Parathyroid adenoma (tissue), 2 donors: ENCODE results near the gene IFT80.

Experiments
- H2AFZ ChIP-seq: fragments of 300-600 bp; sonication (generic); one replicate; pipeline ENCODE4 v1.7.0; 2017; ENCODE audit warnings: antibody characterized with exemption, mild to moderate bottlenecking
- H3K27ac ChIP-seq: fragments of 300-600 bp; sonication (generic); one replicate; pipeline ENCODE4 v1.7.0; 2017
- H3K27me3 ChIP-seq: fragments of 300-600 bp; sonication (generic); one replicate; pipeline ENCODE4 v1.7.0; 2017; ENCODE audit warnings: low read length; ENCODE audit not compliant: control insufficient read depth, insufficient read depth
- H3K36me3 ChIP-seq: fragments of 300-600 bp; sonication (generic); one replicate; pipeline ENCODE4 v1.7.0; 2017; ENCODE audit warnings: low read length; ENCODE audit not compliant: control insufficient read depth, insufficient read depth
- H3K4me1 ChIP-seq: fragments of 300-600 bp; sonication (generic); one replicate; pipeline ENCODE4 v1.7.0; 2017; ENCODE audit warnings: control low read depth
- H3K4me2 ChIP-seq: fragments of 300-600 bp; sonication (generic); one replicate; pipeline ENCODE4 v1.7.0; 2017; ENCODE audit warnings: low read length
- H3K4me3 ChIP-seq: fragments of 300-600 bp; sonication (generic); one replicate; pipeline ENCODE4 v1.7.0; 2017; ENCODE audit warnings: low read depth, low read length
- H3K79me2 ChIP-seq: fragments of 300-600 bp; sonication (generic); one replicate; pipeline ENCODE4 v1.7.0; 2017; ENCODE audit warnings: control low read depth
- H3K9ac ChIP-seq: fragments of 300-600 bp; sonication (generic); one replicate; pipeline ENCODE4 v1.7.0; 2017; ENCODE audit warnings: mild to moderate bottlenecking
- H3K9me3 ChIP-seq: fragments of 300-600 bp; sonication (generic); one replicate; pipeline ENCODE4 v1.7.0; 2017; ENCODE audit warnings: low read length; ENCODE audit not compliant: control insufficient read depth
- CTCF ChIP-seq: fragments of 300-600 bp; sonication (generic); IDR thresholded peaks from one replicate; pipeline ENCODE4 v1.7.0; 2017; ENCODE audit warnings: antibody characterized with exemption, mild to moderate bottlenecking
- donor health status: primary hyperparathyroidism.

Gene IFT80

GRCh38 chr3:160287666-160288065 lies 111.4 kb downstream of the IFT80 start:
- no peak overlapping the region for H3K4me2 ChIP-seq

GRCh38 chr3:160286231-160286630 lies 112.8 kb downstream of the IFT80 start:
- Histone ChIP-seq H3K36me3 (peaks cover 2% of the 10 kb centered on the region), H3K9me3 (no peaks in the 10 kb centered on the region), H3K9ac (no peak overlapping the region), H3K4me1 (no peaks in the 10 kb centered on the region), H3K4me2 (no peak overlapping the region), H3K27me3 (no peaks in the 10 kb centered on the region), H2AFZ (no peak overlapping the region), H3K79me2 (no peaks in the 10 kb centered on the region), H3K4me3 (no peak overlapping the region), H3K27ac (no peak overlapping the region)
- no peak for TF ChIP-seq CTCF

More at GRCh38 chr3:160287666-160288065, 111.4 kb downstream of the IFT80 start:
- no peak overlapping the region for H2AFZ ChIP-seq
- no peaks in the 10 kb centered on the region for H3K27me3 ChIP-seq
- H3K9ac ChIP-seq = no peak overlapping the region
- TF ChIP-seq CTCF = no peak
- peaks cover 2% of the 10 kb centered on the region for H3K36me3 ChIP-seq
- no peaks in the 10 kb centered on the region for H3K79me2 ChIP-seq
- no peak overlapping the region for H3K4me3 ChIP-seq
- H3K4me1 ChIP-seq = no peaks in the 10 kb centered on the region
- no peaks in the 10 kb centered on the region for H3K9me3 ChIP-seq
- no peak overlapping the region for H3K27ac ChIP-seq

DNA sequence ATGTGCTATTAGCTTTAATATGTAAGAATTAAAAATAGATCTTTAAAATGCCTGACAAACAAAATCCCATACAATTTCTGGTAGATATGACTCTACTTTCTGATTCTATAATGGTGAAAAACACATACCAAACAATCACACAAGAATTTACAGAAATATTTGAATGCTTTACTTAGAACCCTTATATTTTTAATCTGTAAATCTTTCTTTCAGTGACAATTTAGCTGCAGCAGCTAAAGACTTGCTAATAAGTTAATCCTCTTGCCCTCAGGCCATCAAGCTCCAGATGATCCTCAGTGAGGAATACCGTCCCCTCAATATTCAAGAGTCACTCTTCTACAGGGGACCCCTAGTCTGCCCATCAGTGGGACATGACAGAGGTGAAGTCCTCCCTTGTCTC lies 118.2 kb downstream of the IFT80 start:
- Histone ChIP-seq H3K79me2 (no peaks in the 10 kb centered on the region), H3K36me3 (peaks cover 2% of the 10 kb centered on the region), H3K9me3 (no peaks in the 10 kb centered on the region), H3K4me3 (no peak overlapping the region), H3K27me3 (no peaks in the 10 kb centered on the region), H2AFZ (no peak overlapping the region), H3K4me2 (no peak overlapping the region), H3K9ac (no peak overlapping the region), H3K27ac (no peak overlapping the region), H3K4me1 (no peaks in the 10 kb centered on the region)
- no peak for TF ChIP-seq CTCF

GRCh38 chr3:160279657-160280056 lies 119.4 kb downstream of the IFT80 start:
- Histone ChIP-seq H3K4me1 (no peaks in the 10 kb centered on the region), H3K4me3 (no peak overlapping the region), H3K36me3 (no peaks in the 10 kb centered on the region), H3K9me3 (no peaks in the 10 kb centered on the region), H3K79me2 (no peaks in the 10 kb centered on the region), H2AFZ (no peak overlapping the region), H3K27me3 (no peaks in the 10 kb centered on the region), H3K27ac (no peak overlapping the region), H3K9ac (no peak overlapping the region), H3K4me2 (no peak overlapping the region)
- no peak for TF ChIP-seq CTCF

DNA sequence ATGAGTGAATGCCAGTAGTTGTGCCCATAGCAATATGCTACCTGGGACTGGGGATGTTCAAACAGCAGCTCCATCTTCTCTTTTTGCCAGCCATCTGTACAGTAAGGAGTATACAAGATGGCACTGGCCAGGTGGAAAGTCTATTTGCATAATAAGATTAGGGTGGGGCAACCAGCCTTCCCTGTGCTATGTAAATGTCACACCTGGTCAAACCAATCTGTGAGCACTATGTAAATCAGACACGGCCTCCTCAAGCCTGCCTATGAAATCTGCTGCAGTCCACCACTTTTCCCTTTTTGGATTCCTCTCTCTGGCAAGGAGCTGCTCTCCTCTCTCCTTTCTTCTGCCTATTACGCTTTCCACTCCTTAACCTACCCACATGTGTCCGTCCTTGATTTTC lies 120.8 kb downstream of the IFT80 start:
- Histone ChIP-seq H3K4me3 (no peak overlapping the region), H3K4me2 (no peak overlapping the region), H3K27ac (no peak overlapping the region), H3K4me1 (no peaks in the 10 kb centered on the region), H3K36me3 (no peaks in the 10 kb centered on the region), H3K9ac (no peak overlapping the region), H2AFZ (no peak overlapping the region), H3K27me3 (no peaks in the 10 kb centered on the region), H3K79me2 (no peaks in the 10 kb centered on the region), H3K9me3 (no peaks in the 10 kb centered on the region)
- no peak for TF ChIP-seq CTCF
